Liver (tissue), 9 donors: ENCODE data around the gene TJAP1. TPM values are rescaled to one million over a fixed set of nuclear protein-coding genes. Genes with fewer than 3 reads are reported as not detected.

ENCODE experiments used
- DNase-seq: peaks from one replicate; pipeline ENCODE4 v3.0.0-alpha.2; 2017; ENCODE audit warnings: low spot score
- H3K27ac ChIP-seq, 2 donors: one replicate each; pipeline ENCODE4 v1.7.0; 2013; ENCODE audit warnings: inconsistent platforms in 2 of 2, low read length in 2 of 2, control low read depth in 1 of 2, low read depth in 1 of 2, mild to moderate bottlenecking in 1 of 2
- H3K27me3 ChIP-seq, 4 donors: one replicate each; pipeline versions ENCODE4 v1.6.1 to v1.7.0; 2013; ENCODE audit warnings: low read length in 3 of 4, inconsistent platforms in 1 of 4, mild to moderate bottlenecking in 1 of 4, moderate library complexity in 1 of 4; ENCODE audit not compliant: control insufficient read depth in 4 of 4, insufficient read depth in 4 of 4
- H3K36me3 ChIP-seq, 4 donors: one replicate each; pipeline versions ENCODE4 v1.6.1 to v1.7.0; 2013; ENCODE audit warnings: low read length in 3 of 4, mild to moderate bottlenecking in 3 of 4, low read depth in 1 of 4, moderate library complexity in 1 of 4; ENCODE audit not compliant: control insufficient read depth in 4 of 4, insufficient read depth in 3 of 4
- H3K4me1 ChIP-seq, 4 donors: one replicate each; pipeline versions ENCODE4 v1.6.1 to v1.7.0; 2013; ENCODE audit warnings: low read length in 3 of 4, mild to moderate bottlenecking in 3 of 4, moderate library complexity in 1 of 4; ENCODE audit not compliant: control insufficient read depth in 4 of 4, insufficient read depth in 4 of 4
- H3K4me3 ChIP-seq, 3 donors: one replicate each; pipeline versions ENCODE4 v1.6.1 to v1.7.0; 2013; ENCODE audit warnings: low read length in 3 of 3, control low read depth in 1 of 3, low read depth in 1 of 3, mild to moderate bottlenecking in 1 of 3
- H3K9ac ChIP-seq, 2 donors: one replicate each; pipeline ENCODE4 v1.7.0; 2013; ENCODE audit warnings: low read length in 2 of 2, mild to moderate bottlenecking in 2 of 2, moderate library complexity in 2 of 2, control low read depth in 1 of 2, low read depth in 1 of 2
- H3K9me3 ChIP-seq, 4 donors: one replicate each; pipeline versions ENCODE4 v1.6.1 to v1.7.0; 2013; ENCODE audit warnings: low read length in 3 of 4; ENCODE audit not compliant: control insufficient read depth in 4 of 4
- ATF3 ChIP-seq: IDR thresholded peaks from 2 replicates; pipeline ENCODE4 v1.6.1; 2016; ENCODE audit warnings: antibody characterized with exemption
- CTCF ChIP-seq: fragments of 150-350 bp; IDR thresholded peaks from 2 replicates; pipeline ENCODE4 v1.5.1; 2017; ENCODE audit warnings: improper control_type of control experiment, low read depth, low read length; ENCODE audit not compliant: missing input control
- EGR1 ChIP-seq, 2 donors: IDR thresholded peaks; 2 replicates each; pipeline ENCODE4 v1.6.1; 2016 to 2018; ENCODE audit warnings: antibody characterized with exemption in 2 of 2, low read depth in 2 of 2
- FOXA2 ChIP-seq: IDR thresholded peaks from 2 replicates; pipeline ENCODE4 v1.6.1; 2016; ENCODE audit warnings: antibody characterized with exemption
- GABPA ChIP-seq, 2 donors: IDR thresholded peaks in 1 of 2; conservative IDR thresholded peaks in 1 of 2; 2 replicates each; pipeline ENCODE4 v1.6.1; 2016; ENCODE audit warnings: antibody characterized with exemption in 2 of 2, mild to moderate bottlenecking in 1 of 2, moderate library complexity in 1 of 2
- HNF4A ChIP-seq, 2 donors: conservative IDR thresholded peaks; 2 replicates each; pipeline ENCODE4 v1.6.1; 2016; ENCODE audit warnings: antibody characterized with exemption in 2 of 2, mild to moderate bottlenecking in 2 of 2
- HNF4G ChIP-seq: IDR thresholded peaks from 2 replicates; pipeline ENCODE4 v1.6.1; 2016; ENCODE audit warnings: antibody characterized with exemption
- JUND ChIP-seq, 2 donors: IDR thresholded peaks; 2 replicates each; pipeline ENCODE4 v1.6.1; 2016; ENCODE audit warnings: antibody characterized with exemption in 2 of 2
- NR2F2 ChIP-seq: IDR thresholded peaks from 2 replicates; pipeline ENCODE4 v1.6.1; 2016; ENCODE audit warnings: antibody characterized with exemption
- RAD21 ChIP-seq, 2 donors: IDR thresholded peaks; 2 replicates each; pipeline ENCODE4 v1.6.1; 2016; ENCODE audit warnings: antibody characterized with exemption in 2 of 2, mild to moderate bottlenecking in 2 of 2
- REST ChIP-seq: IDR thresholded peaks from 2 replicates; pipeline ENCODE4 v1.6.1; 2016; ENCODE audit warnings: antibody characterized with exemption, mild to moderate bottlenecking
- RXRA ChIP-seq, 2 donors: IDR thresholded peaks; 2 replicates each; pipeline ENCODE4 v1.6.1; 2017 to 2018; ENCODE audit warnings: antibody characterized with exemption in 2 of 2, mild to moderate bottlenecking in 1 of 2
- SP1 ChIP-seq: IDR thresholded peaks from 2 replicates; pipeline ENCODE4 v1.6.1; 2018; ENCODE audit warnings: antibody characterized with exemption, mild to moderate bottlenecking
- TAF1 ChIP-seq: conservative IDR thresholded peaks from 2 replicates; pipeline ENCODE4 v1.6.1; 2016; ENCODE audit warnings: antibody characterized with exemption, mild to moderate bottlenecking
- YY1 ChIP-seq: IDR thresholded peaks from 2 replicates; pipeline ENCODE4 v1.6.1; 2016; ENCODE audit warnings: antibody characterized with exemption, mild to moderate bottlenecking
- ZBTB33 ChIP-seq: IDR thresholded peaks from 2 replicates; pipeline ENCODE4 v1.6.1; 2016; ENCODE audit warnings: antibody characterized with exemption
- WGBS: extraction: QIAGEN DNeasy Blood & Tissue Kit; methylation state at CpG from one replicate; pipeline ENCODE4 v1.1.7; 2013; 5-methylcytosine and 5-hydroxymethylcytosine counted together
- polyA plus RNA-seq, 2 donors: library from polyadenylated mRNA; stranded (reverse) in 1 of 2; unstranded in 1 of 2; fragments of 200-250 nt in 1 of 2; fragments of >200 nt in 1 of 2; fragmentation: Nextera tagmentation in 1 of 2; extraction: Ambion mirVana in 1 of 2; gene quantifications; one replicate each; pipeline versions ENCODE4 v1.2.1 to v1.2.3, GENCODE V29; 2013 to 2015
- total RNA-seq, 2 donors: library from RNA; depleted of rRNA; stranded (reverse); fragments of >200 nt; gene quantifications; one replicate each; pipeline ENCODE4 v1.2.3, GENCODE V29; 2014
- TF ChIP-seq, protein P1 (sequence below): IDR thresholded peaks from 2 replicates; pipeline ENCODE4 v1.6.1; 2016; ENCODE audit warnings: antibody characterized with exemption
- donor health status: healthy.
- donor health status: healthy.
- donor health status: healthy.
- donor health status: healthy.
- donor health status: healthy.

The TJAP1 gene
- total and polyA plus RNA-seq, 4 donors: 6.9 to 10.3 (median 7.8) TPM

- Histone ChIP-seq H3K4me3 (no peak overlapping the region), H3K9ac (no peak overlapping the region), H3K27ac (no peak overlapping the region), H3K9me3 (no peaks in the 10 kb centered on the region), H3K36me3 (peaks cover 0 to 15% (median 2%) of the 10 kb centered on the region in 4 donors), H3K4me1 (peaks cover 10 to 57% (median 39%) of the 10 kb centered on the region in 4 donors), H3K27me3 (no peaks in the 10 kb centered on the region)
- no peak for TF ChIP-seq RAD21 (IDR thresholded peaks at IDR 0.05)
- TF ChIP-seq CTCF: no peak
- no peak for TF ChIP-seq RXRA (IDR thresholded peaks at IDR 0.05)
- no peak for TF ChIP-seq HNF4G
- no peak for TF ChIP-seq HNF4A (conservative IDR thresholded peaks at IDR 0.05)
- no peak for TF ChIP-seq YY1
- TF ChIP-seq REST: no peak
- TF ChIP-seq ZBTB33: no peak
- WGBS: 91% methylated on average over 4 of the region's 4 CpGs
- no peak for DNase-seq
Measured at GRCh38 chr6:43495409-43495941, 18.1 kb downstream of the TJAP1 start.

DNA sequence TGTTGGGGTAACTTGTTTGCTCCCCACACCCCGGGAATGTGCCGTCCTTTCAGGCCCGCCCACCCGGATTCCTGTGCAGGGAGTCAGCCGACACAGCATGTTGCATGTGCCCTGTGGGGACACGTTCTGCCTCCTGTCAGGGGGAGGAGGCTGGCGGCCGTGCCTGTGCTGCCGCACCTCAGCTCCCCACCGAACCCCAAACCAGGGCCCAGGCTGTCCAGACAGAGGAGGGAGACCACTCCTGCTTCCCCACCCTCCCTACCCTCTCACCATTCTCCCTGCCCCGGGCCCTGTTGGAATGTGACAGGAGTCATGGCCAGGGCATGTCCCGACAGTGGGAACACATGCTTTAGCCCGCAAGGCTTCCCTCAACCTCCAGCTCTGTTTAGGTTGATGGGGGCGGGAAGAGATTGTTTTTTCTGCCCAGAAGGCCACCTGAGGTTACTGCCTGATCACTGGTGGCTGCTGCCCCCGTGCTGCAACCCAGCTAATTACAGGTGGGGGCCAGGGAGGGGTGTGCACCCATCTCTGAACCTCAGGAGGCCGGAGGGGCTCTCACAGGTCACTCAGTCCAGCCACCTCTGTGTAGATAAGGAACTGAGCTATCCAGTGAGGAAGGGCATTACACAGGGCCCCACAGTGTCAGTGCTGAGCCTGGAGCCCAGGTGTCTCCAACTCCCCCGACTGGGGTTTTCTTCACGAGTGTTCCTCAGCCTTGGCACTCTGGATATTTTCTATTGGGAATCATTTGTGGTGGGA is 19.2 kb downstream of the TJAP1 start:
- Histone ChIP-seq H3K9ac (no peak overlapping the region), H3K36me3 (peaks cover 2 to 24% (median 8%) of the 10 kb centered on the region in 4 donors), H3K4me1 (peaks cover 10 to 57% (median 39%) of the 10 kb centered on the region in 4 donors), H3K27ac (no peak overlapping the region), H3K9me3 (no peaks in the 10 kb centered on the region), H3K27me3 (no peaks in the 10 kb centered on the region), H3K4me3 (no peak overlapping the region)
- WGBS: 66% methylated on average over 18 of the region's 18 CpGs
- DNase-seq: no peak
- TF ChIP-seq REST (no peak), FOXA2 (no peak), GABPA (IDR thresholded peaks at IDR 0.05 in 1 of 2, conservative IDR thresholded peaks at IDR 0.05 in 1 of 2) (no peak), NR2F2 (no peak), ZBTB33 (no peak), TAF1 (no peak), ATF3 (no peak), EGR1 (IDR thresholded peaks at IDR 0.05; ENCODE audit: low read depth in 2 of 2) (no peak), HNF4A (conservative IDR thresholded peaks at IDR 0.05) (no peak), RAD21 (IDR thresholded peaks at IDR 0.05) (peak; percentile 77 to 81), YY1 (no peak), SP1 (no peak), JUND (IDR thresholded peaks at IDR 0.05) (no peak)
- TF ChIP-seq, protein P1, sequence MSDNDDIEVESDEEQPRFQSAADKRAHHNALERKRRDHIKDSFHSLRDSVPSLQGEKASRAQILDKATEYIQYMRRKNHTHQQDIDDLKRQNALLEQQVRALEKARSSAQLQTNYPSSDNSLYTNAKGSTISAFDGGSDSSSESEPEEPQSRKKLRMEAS: no peak
